Tongue (tissue), 2 donors: ENCODE measurements around the gene CDYL. TPM values are rescaled to one million over a fixed set of nuclear protein-coding genes. Genes with fewer than 3 reads are reported as not detected.

ENCODE experiments used
- DNase-seq: peaks from one replicate; pipeline ENCODE4 v3.0.0-alpha.2; 2015
- total RNA-seq: library from RNA; depleted of rRNA; stranded (reverse); fragments of >200 nt; gene quantifications from one replicate; pipeline ENCODE4 v1.2.3, GENCODE V29; 2014

CDYL gene
- total RNA-seq, 1 donor from 2014 or later: 32.6 TPM

- peak; percentile 40 for DNase-seq
Measured at GRCh38 chr6:4774715-4775493, 1.3 kb upstream of the CDYL start.

GRCh38 chr6:4775494-4776130 is 592 bp upstream of the CDYL start:
- peak; percentile 90 for DNase-seq

GRCh38 chr6:4776493-4777393 is 539 bp downstream of the CDYL start:
- DNase-seq: peak; percentile 74

- peak; percentile 61 for DNase-seq
Measured at GRCh38 chr6:4777394-4777935, 1.3 kb downstream of the CDYL start.

- DNase-seq: no peak
Measured at GRCh38 chr6:4778086-4778485, 1.9 kb downstream of the CDYL start.

- DNase-seq: no peak
Measured at GRCh38 chr6:4780360-4780812, 4.2 kb downstream of the CDYL start.

- DNase-seq: no peak
Measured at GRCh38 chr6:4781426-4781825, 5.2 kb downstream of the CDYL start.

GRCh38 chr6:4781967-4782575 is 5.9 kb downstream of the CDYL start:
- DNase-seq: no peak

GRCh38 chr6:4786996-4787395 is 10.8 kb downstream of the CDYL start:
- DNase-seq: no peak

GRCh38 chr6:4788482-4788881 is 12.3 kb downstream of the CDYL start:
- DNase-seq: no peak

- DNase-seq: no peak
Measured at GRCh38 chr6:4788953-4789584, 12.9 kb downstream of the CDYL start.

GRCh38 chr6:4790158-4790899 is 14.1 kb downstream of the CDYL start:
- no peak for DNase-seq

- DNase-seq: no peak
Measured at GRCh38 chr6:4794140-4794707, 18.0 kb downstream of the CDYL start.

- no peak for DNase-seq
Measured at GRCh38 chr6:4797587-4797986, 21.4 kb downstream of the CDYL start.

- no peak for DNase-seq
Measured at GRCh38 chr6:4799912-4800311, 23.7 kb downstream of the CDYL start.

- DNase-seq: no peak
Measured at GRCh38 chr6:4800662-4801061, 24.5 kb downstream of the CDYL start.

- DNase-seq: no peak
Measured at GRCh38 chr6:4801491-4802110, 25.4 kb downstream of the CDYL start.

- DNase-seq: no peak
Measured at GRCh38 chr6:4802312-4802935, 26.2 kb downstream of the CDYL start.

GRCh38 chr6:4803343-4803744 is 27.1 kb downstream of the CDYL start:
- peak; percentile 15 for DNase-seq
